HL-60 (cell line): Measurements from ENCODE around the gene PRPSAP1.
"Not testable (repeated sequence)": the region's sequence is repeated elsewhere in the genome, so short reads cannot be mapped to it uniquely, and the experiment has no call there.

ENCODE experiments used
- DNase-seq, 2 experiments: peaks; one replicate each; pipeline ENCODE4 v3.0.0-alpha.2; 2010 to 2020; ENCODE audit warnings: low read depth in 1 of 2, low spot score in 1 of 2
- H3K27ac ChIP-seq: fragments of 250-450 bp; sonication (Bioruptor Pico); replicated peaks from 2 replicates; pipeline ENCODE4 v1.5.1; 2020; ENCODE audit warnings: mild to moderate bottlenecking, moderate library complexity
- H3K27me3 ChIP-seq: fragments of 250-450 bp; sonication (Bioruptor Pico); 2 replicates; pipeline ENCODE4 v1.5.1; 2021; ENCODE audit warnings: mild to moderate bottlenecking, moderate library complexity; ENCODE audit not compliant: insufficient read depth, poor library complexity, severe bottlenecking
- H3K4me3 ChIP-seq: replicated peaks from 2 replicates; pipeline ENCODE4 v1.5.1; 2011; ENCODE audit warnings: mild to moderate bottlenecking, control low read depth, low read length; ENCODE audit not compliant: insufficient read depth
- CTCF ChIP-seq: IDR thresholded peaks from one replicate; pipeline ENCODE4 v1.5.1; 2011; ENCODE audit warnings: low read length, control low read depth, inconsistent platforms; ENCODE audit not compliant: insufficient read depth
- GABPA ChIP-seq: IDR thresholded peaks from 2 replicates; pipeline ENCODE4 v1.6.1; 2012; ENCODE audit warnings: low read depth
- POLR2AphosphoS5 ChIP-seq: IDR thresholded peaks from 2 replicates; pipeline ENCODE4 v1.6.1; 2012; ENCODE audit warnings: low read depth
- REST ChIP-seq: IDR thresholded peaks from 2 replicates; pipeline ENCODE4 v1.6.1; 2012; ENCODE audit warnings: low read depth; ENCODE audit not compliant: insufficient replicate concordance
- SPI1 ChIP-seq: IDR thresholded peaks from 2 replicates; pipeline ENCODE4 v1.6.1; 2012; ENCODE audit warnings: low read depth, mild to moderate bottlenecking, borderline replicate concordance

The PRPSAP1 gene

GRCh38 chr17:76351526-76352071, 2.1 kb downstream of the PRPSAP1 start:
- no peak for DNase-seq
- no peak overlapping the region for H3K4me3 ChIP-seq

GRCh38 chr17:76350463-76350862, 3.3 kb downstream of the PRPSAP1 start:
- no peak for DNase-seq

More at GRCh38 chr17:76351526-76352071, 2.1 kb downstream of the PRPSAP1 start:
- H3K27ac ChIP-seq: no peak overlapping the region
- no peaks in the 10 kb centered on the region for H3K27me3 ChIP-seq
- TF ChIP-seq SPI1: no peak
- TF ChIP-seq POLR2AphosphoS5: no peak
- TF ChIP-seq GABPA: no peak
- TF ChIP-seq REST: no peak
- TF ChIP-seq CTCF: no peak

GRCh38 chr17:76346936-76347335, 6.8 kb downstream of the PRPSAP1 start:
- DNase-seq, H3K27ac ChIP-seq, H3K27me3 ChIP-seq, H3K4me3 ChIP-seq: not testable (repeated sequence)

More at GRCh38 chr17:76350463-76350862, 3.3 kb downstream of the PRPSAP1 start:
- TF ChIP-seq POLR2AphosphoS5 (no peak), CTCF (no peak), REST (no peak), SPI1 (no peak), GABPA (no peak)
- H3K27me3 ChIP-seq: no peaks in the 10 kb centered on the region
- no peak overlapping the region for H3K27ac ChIP-seq
- H3K4me3 ChIP-seq: no peak overlapping the region

- Histone ChIP-seq H3K4me3 (no peak overlapping the region), H3K27me3 (no peaks in the 10 kb centered on the region), H3K27ac (no peak overlapping the region)
- DNase-seq: no peak
- TF ChIP-seq REST (no peak), POLR2AphosphoS5 (no peak), CTCF (no peak), GABPA (no peak), SPI1 (no peak)
These were observed 8.2 kb downstream of the PRPSAP1 start for GRCh38 chr17:76345377-76345974.
